ENCODE results near the gene CEP83.

GRCh38 chr12:94320109-94320508 is 139.6 kb downstream of the CEP83 start:
- TF ChIP-seq POLR2A (IDR thresholded peaks at IDR 0.05), result no peak
- TF ChIP-seq, protein P1, sequence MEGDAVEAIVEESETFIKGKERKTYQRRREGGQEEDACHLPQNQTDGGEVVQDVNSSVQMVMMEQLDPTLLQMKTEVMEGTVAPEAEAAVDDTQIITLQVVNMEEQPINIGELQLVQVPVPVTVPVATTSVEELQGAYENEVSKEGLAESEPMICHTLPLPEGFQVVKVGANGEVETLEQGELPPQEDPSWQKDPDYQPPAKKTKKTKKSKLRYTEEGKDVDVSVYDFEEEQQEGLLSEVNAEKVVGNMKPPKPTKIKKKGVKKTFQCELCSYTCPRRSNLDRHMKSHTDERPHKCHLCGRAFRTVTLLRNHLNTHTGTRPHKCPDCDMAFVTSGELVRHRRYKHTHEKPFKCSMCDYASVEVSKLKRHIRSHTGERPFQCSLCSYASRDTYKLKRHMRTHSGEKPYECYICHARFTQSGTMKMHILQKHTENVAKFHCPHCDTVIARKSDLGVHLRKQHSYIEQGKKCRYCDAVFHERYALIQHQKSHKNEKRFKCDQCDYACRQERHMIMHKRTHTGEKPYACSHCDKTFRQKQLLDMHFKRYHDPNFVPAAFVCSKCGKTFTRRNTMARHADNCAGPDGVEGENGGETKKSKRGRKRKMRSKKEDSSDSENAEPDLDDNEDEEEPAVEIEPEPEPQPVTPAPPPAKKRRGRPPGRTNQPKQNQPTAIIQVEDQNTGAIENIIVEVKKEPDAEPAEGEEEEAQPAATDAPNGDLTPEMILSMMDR (IDR thresholded peaks at IDR 0.05), result no peak

All from vagina (tissue), 2 donors.